ENCODE results near the gene CDK14. TPM values are rescaled to one million over a fixed set of nuclear protein-coding genes. Genes with fewer than 3 reads are reported as not detected.
A peak's percentile ranks its signal among the peaks of the same experiment; 100 is the strongest.

Gene CDK14
- total RNA-seq, 1 donor = 39.1 TPM

GRCh38 chr7:90994121-90994520 lies 398.0 kb downstream of the CDK14 start:
- H3K4me1 ChIP-seq (ENCODE audit: insufficient read depth, low read length) = no peaks in the 10 kb centered on the region
- TF ChIP-seq CTCF (IDR thresholded peaks at IDR 0.05; ENCODE audit: extremely low read depth, low read depth, low read length) = no peak
- no peaks in the 10 kb centered on the region for H3K79me2 ChIP-seq (ENCODE audit: insufficient read depth, low read length)
- H3K4me3 ChIP-seq (ENCODE audit: insufficient read depth, low read length) = no peak overlapping the region
- H2AFZ ChIP-seq (ENCODE audit: low read length) = no peak overlapping the region
- no peaks in the 10 kb centered on the region for H3K9me3 ChIP-seq (ENCODE audit: low read depth, low read length)
- no peak overlapping the region for H3K27ac ChIP-seq (ENCODE audit: low read depth, low read length)
- no peaks in the 10 kb centered on the region for H4K20me1 ChIP-seq (ENCODE audit: insufficient read depth, low read length)
- no peak overlapping the region for H3K4me2 ChIP-seq (ENCODE audit: insufficient read depth, low read length)
- no peaks in the 10 kb centered on the region for H3K36me3 ChIP-seq (ENCODE audit: insufficient read depth, low read length)
- DNase-seq (ENCODE audit: insufficient read length, low spot score, missing footprints) = no peak
- H3K27me3 ChIP-seq (ENCODE audit: insufficient read depth, low read length) = no peaks in the 10 kb centered on the region

- no peak overlapping the region for H3K27ac ChIP-seq (ENCODE audit: low read depth, low read length)
- no peak for TF ChIP-seq CTCF (IDR thresholded peaks at IDR 0.05; ENCODE audit: extremely low read depth, low read depth, low read length)
- no peak overlapping the region for H3K4me2 ChIP-seq (ENCODE audit: insufficient read depth, low read length)
- no peaks in the 10 kb centered on the region for H4K20me1 ChIP-seq (ENCODE audit: insufficient read depth, low read length)
- H3K9me3 ChIP-seq (ENCODE audit: low read depth, low read length) = no peaks in the 10 kb centered on the region
- H3K4me1 ChIP-seq (ENCODE audit: insufficient read depth, low read length) = no peaks in the 10 kb centered on the region
- H3K79me2 ChIP-seq (ENCODE audit: insufficient read depth, low read length) = no peaks in the 10 kb centered on the region
- DNase-seq (ENCODE audit: insufficient read length, low spot score, missing footprints) = no peak
- no peak overlapping the region for H2AFZ ChIP-seq (ENCODE audit: low read length)
- no peaks in the 10 kb centered on the region for H3K27me3 ChIP-seq (ENCODE audit: insufficient read depth, low read length)
- no peaks in the 10 kb centered on the region for H3K36me3 ChIP-seq (ENCODE audit: insufficient read depth, low read length)
- H3K4me3 ChIP-seq (ENCODE audit: insufficient read depth, low read length) = no peak overlapping the region
Measured at GRCh38 chr7:90994601-90995000, 398.5 kb downstream of the CDK14 start.

- H3K4me1 ChIP-seq (ENCODE audit: insufficient read depth, low read length) = peaks cover 9% of the 10 kb centered on the region
- no peaks in the 10 kb centered on the region for H3K9me3 ChIP-seq (ENCODE audit: low read depth, low read length)
- H3K27me3 ChIP-seq (ENCODE audit: insufficient read depth, low read length) = no peaks in the 10 kb centered on the region
- no peak overlapping the region for H3K4me2 ChIP-seq (ENCODE audit: insufficient read depth, low read length)
- H4K20me1 ChIP-seq (ENCODE audit: insufficient read depth, low read length) = no peaks in the 10 kb centered on the region
- no peak for DNase-seq (ENCODE audit: insufficient read length, low spot score, missing footprints)
- H3K27ac ChIP-seq (ENCODE audit: low read depth, low read length) = no peak overlapping the region
- no peaks in the 10 kb centered on the region for H3K79me2 ChIP-seq (ENCODE audit: insufficient read depth, low read length)
- no peak for TF ChIP-seq CTCF (IDR thresholded peaks at IDR 0.05; ENCODE audit: extremely low read depth, low read depth, low read length)
- no peaks in the 10 kb centered on the region for H3K36me3 ChIP-seq (ENCODE audit: insufficient read depth, low read length)
- H2AFZ ChIP-seq (ENCODE audit: low read length) = no peak overlapping the region
- H3K4me3 ChIP-seq (ENCODE audit: insufficient read depth, low read length) = no peak overlapping the region
Measured at GRCh38 chr7:90995996-90996395, 399.9 kb downstream of the CDK14 start.

GRCh38 chr7:90999989-91000979 lies 404.2 kb downstream of the CDK14 start:
- no peaks in the 10 kb centered on the region for H3K27me3 ChIP-seq (ENCODE audit: insufficient read depth, low read length)
- TF ChIP-seq CTCF (IDR thresholded peaks at IDR 0.05; ENCODE audit: extremely low read depth, low read depth, low read length) = no peak
- no peak overlapping the region for H3K4me3 ChIP-seq (ENCODE audit: insufficient read depth, low read length)
- H3K36me3 ChIP-seq (ENCODE audit: insufficient read depth, low read length) = no peaks in the 10 kb centered on the region
- H3K79me2 ChIP-seq (ENCODE audit: insufficient read depth, low read length) = no peaks in the 10 kb centered on the region
- H2AFZ ChIP-seq (ENCODE audit: low read length) = no peak overlapping the region
- peaks cover 9% of the 10 kb centered on the region for H3K4me1 ChIP-seq (ENCODE audit: insufficient read depth, low read length)
- no peak overlapping the region for H3K27ac ChIP-seq (ENCODE audit: low read depth, low read length)
- DNase-seq (ENCODE audit: insufficient read length, low spot score, missing footprints) = no peak
- H3K4me2 ChIP-seq (ENCODE audit: insufficient read depth, low read length) = peak overlapping the region; percentile 10
- no peaks in the 10 kb centered on the region for H4K20me1 ChIP-seq (ENCODE audit: insufficient read depth, low read length)
- H3K9me3 ChIP-seq (ENCODE audit: low read depth, low read length) = no peaks in the 10 kb centered on the region
